ENCODE results near the gene SMYD3.
"Not testable (repeated sequence)": the region's sequence is repeated elsewhere in the genome, so short reads cannot be mapped to it uniquely, and the experiment has no call there.

The SMYD3 gene

DNA sequence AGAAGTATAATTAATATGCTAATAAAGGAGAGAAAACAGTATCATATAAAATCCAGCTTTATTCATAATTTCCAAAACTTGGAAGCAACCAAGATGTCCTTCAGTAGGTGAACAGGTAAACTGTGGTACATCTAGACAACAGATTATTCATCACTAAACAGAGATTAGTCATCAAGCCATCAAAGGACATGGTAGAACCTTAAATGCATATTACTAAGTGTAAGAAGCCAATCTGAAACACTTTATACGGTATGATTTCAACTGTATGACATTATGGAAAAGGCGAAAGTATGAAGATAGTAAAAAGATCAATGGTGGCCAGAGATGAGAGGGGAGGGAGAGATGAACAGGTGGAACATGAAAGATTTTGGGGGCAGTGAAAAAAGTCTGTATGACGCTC, 541.7 kb downstream of the SMYD3 start:
- DNase-seq = no peak

DNA sequence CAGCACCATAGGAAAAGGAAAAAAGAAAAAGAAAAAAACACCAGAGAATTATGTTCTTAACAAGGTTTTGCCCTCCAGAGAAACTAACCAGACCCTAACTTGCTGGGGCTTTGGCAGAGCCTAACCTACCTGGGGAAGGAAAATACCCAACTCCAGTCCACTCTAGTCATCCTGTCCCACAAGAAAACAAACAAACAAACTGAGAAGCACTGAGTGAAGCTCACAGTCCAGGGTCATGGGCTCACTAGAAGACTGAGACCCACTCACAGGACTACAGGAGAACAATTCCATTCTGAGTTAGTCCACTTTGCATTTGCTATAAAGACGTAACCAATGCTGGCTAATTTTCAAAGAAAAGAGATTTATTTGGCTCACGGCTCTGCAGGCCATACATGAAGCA, 543.4 kb downstream of the SMYD3 start:
- no peak for DNase-seq

- DNase-seq = no peak
These were observed 544.6 kb downstream of the SMYD3 start for GRCh38 chr1:245962453-245962852.

- no peak for DNase-seq
These were observed 545.9 kb downstream of the SMYD3 start for GRCh38 chr1:245961137-245961540.

- no peak for DNase-seq
These were observed 546.9 kb downstream of the SMYD3 start for GRCh38 chr1:245960171-245960570.

- DNase-seq = no peak
These were observed 549.1 kb downstream of the SMYD3 start for GRCh38 chr1:245958016-245958415.

DNA sequence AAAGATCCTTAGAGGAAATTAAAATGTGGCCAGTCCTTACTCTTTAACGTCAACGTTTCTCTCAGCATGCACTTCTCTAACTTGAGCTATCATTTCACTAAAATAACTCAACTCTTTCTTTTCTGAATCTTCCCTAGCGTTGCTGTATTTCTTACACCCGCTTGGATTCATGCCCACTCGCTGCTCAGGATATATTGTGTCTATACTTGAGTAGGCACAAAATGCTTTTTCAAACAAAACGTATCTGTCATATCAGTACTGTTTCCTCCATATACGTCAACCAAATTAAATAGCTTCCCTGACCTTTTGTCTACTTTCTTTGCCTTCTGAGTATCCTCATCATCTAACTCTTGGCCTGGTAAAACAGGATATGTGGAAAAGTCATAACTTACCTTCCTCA, 549.7 kb downstream of the SMYD3 start:
- no peak for DNase-seq

DNA sequence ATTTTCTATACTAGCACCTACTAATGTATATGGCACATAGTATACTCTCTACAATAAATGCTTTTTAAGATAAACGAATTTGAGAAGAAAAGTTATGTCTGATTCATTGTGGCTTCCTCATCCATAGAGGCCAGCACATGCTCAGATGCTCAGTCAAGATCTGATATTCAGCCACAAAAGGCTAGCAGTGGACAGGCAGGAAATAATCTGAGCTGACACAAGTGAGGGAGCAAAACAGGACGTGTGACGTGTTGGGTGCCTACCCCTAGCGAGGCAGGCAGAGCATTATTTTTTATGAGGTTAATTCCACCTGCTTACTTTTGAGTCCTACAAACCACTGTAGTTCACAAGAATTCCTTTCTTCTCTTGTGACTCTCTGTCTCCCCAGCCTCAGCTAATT, 550.9 kb downstream of the SMYD3 start:
- DNase-seq = no peak

GRCh38 chr1:245953876-245954660, 553.0 kb downstream of the SMYD3 start:
- no peak for DNase-seq

GRCh38 chr1:245952383-245953026, 554.6 kb downstream of the SMYD3 start:
- no peak for DNase-seq

DNA sequence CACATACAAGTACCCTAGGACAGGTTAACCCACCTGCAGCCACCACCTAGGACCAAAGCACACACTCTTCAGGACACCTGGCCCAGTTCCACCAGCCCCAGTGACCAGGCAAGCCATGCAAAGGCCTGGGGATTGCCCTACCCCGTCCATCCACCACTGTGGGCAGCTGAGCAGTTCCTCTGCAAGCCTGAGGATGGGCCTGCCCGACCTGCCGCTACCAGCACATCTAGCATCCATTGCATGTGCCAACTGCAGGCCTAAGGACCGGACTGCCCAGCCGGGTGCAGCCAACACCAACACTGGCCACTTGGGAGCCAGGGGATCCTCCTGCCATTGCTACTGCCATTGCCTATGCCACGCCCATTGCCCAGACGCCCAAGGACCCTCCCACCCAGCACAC, 558.3 kb downstream of the SMYD3 start:
- no peak for DNase-seq

DNA sequence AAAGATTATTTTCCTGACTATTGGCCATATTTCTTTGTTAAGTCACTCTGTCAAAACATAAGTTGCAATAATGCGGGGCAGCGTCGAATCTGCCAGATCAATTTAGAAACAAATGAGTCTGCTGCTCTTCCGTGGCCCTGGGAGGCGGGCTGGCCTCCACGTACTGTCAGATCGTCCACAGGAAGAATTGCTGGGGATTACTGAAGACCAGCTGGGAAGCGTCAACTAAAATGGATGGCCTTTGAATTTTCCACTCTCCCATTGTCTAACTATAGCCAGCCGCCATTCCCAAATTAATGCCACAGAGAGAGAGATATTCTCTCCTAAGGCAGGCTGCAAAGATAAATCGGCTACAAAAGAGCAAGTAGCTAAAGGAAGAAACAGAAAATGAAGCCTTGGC, 560.2 kb downstream of the SMYD3 start:
- no peak for DNase-seq

DNA sequence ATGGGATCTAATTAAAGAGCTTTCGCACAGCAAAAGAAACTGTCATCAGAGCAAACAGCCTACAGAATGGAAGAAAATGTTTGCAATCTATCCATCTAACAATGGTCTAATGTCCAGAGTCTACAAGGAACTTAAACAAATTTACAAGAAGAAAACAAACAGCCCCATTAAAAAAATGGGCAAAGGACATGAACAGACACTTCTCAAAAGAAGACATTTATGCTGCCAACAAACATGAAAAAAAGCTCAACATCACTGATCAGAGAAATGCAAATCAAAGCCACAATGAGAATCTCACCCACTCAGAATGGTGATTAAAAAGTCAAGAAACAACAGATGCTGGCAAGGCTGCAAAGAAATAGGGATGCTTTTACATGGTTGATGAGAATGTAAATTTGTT, 561.9 kb downstream of the SMYD3 start:
- not testable (repeated sequence) for DNase-seq

DNA sequence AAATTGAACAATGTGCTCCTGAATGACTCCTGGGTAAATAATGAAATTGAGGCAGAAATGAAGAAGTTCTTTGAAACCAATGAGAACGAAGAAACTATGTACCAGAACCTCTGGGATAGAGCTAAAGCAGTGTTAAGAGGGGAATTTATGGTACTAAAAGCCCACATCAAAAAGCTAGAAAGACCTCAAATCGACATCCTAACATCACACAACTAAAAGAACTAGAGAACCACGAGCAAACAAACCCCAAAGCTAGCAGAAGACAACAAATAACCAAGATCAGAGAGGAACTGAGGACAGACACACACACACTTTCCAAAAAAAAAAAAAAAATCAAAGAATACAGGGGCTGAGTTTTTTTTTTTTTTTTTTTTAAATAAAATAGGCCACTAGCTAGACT, 564.2 kb downstream of the SMYD3 start:
- DNase-seq = no peak

GRCh38 chr1:245941771-245942170, 565.3 kb downstream of the SMYD3 start:
- DNase-seq = not testable (repeated sequence)

- DNase-seq = no peak
These were observed 567.2 kb downstream of the SMYD3 start for GRCh38 chr1:245939756-245940345.

DNA sequence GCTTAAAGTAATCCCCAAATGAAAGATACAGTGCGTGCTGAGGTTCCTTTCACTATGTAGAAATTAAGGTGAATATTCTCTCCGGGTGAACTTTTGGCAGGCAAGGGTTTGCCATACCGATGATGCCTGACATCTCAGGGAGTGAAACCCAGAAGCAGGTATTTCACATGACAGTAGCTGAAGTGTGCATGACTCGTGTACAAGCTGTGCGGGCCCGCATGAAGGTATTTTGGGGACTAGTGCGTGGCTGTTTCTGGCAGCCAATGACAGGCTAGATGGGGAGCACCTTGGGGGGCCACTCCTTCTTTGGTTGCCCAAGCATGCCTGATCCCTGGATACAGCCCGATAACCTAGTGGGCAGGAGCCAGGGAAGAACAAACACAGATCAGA, 569.0 kb downstream of the SMYD3 start:
- no peak for DNase-seq

DNA sequence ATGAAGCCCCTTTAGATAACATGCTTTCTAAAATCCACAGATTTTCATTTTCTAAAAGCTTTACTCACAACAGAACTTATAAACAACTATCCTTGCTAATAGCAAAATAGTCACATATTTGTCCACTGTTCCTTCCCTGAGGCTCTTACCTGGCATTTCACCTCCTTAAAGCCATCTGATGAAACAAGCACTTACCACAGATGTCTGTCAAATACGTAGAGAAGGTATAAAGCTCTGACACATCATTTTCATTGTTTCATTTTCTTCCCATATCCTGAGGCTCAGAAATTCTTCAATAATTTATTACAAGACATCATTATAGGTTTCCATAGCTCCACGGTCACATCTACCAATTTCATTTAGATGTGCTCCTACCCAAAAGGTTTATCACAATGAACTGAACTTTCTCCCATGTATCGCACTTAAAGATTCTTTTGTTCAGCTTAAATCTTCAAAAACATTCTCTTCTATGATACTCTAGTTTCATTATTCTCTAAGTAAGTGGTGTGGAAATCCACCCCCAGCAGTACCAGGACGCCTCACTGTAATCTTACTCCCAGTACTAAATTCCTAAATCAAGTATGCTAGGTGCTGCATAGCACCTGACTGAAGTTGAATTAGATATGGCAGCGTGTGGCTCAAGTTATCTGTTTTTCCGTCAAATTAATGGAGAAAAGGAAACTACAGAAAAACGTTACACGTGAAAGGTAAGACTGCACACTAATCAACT, 569.6 kb downstream of the SMYD3 start:
- DNase-seq = no peak

DNA sequence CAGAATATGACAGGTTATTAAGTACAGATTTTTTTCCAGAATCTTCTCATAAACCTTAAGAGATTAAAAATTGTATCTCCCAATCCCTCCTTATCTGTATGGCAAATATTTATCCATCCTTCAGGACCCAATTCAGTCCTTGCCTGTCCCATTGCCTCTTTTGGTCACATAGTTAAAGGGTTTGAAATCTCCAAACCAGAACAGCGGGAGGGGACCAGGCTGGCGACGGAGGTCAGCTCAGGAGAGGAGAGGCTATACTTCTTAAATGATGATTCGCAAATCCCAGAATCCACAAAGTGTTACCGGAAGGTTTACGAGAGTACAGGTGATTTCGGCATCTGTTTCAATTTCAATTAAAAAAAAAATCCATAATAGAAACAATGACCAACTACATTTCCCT, 572.7 kb downstream of the SMYD3 start:
- no peak for DNase-seq

- DNase-seq = no peak
These were observed 573.5 kb downstream of the SMYD3 start for GRCh38 chr1:245933431-245934045.

DNA sequence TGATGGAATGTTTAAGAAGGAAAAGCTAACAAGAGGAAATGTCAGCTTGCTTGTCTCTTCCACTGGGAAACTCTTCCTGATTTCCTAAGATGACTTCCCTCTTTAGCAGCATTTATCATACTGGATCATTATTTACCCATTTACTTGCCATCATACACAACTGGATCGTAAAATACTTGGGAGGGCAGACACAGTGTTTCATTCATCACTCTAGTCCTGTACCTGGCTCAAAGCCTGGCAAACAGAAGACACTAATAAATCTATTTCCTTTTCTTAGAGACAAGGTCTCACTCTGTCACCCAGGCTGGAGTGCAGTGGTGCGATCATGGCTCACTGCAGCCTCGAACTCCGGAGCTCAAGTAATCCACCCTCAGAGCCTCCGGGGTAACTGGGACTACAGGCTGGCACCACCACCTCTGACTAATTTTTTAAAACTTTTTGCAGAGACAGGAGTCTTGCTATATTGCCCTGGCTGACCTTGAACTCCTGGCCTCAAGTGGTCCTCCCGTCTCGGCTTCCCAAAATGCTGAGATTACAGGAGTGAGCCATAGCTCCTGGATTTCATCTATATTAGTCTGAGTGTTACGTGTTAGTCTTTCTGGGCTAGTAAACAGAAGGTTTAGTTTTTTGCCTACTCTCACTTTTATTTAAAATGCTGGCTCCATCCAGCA, 574.6 kb downstream of the SMYD3 start:
- no peak for DNase-seq

GRCh38 chr1:245931450-245931849, 575.6 kb downstream of the SMYD3 start:
- DNase-seq = no peak

GRCh38 chr1:245929224-245929623, 577.9 kb downstream of the SMYD3 start:
- DNase-seq = no peak

All from NCI-H345 (cell line).